HG03280 (cell line): ENCODE results near the gene GRPEL2.
A peak's percentile ranks its signal among the peaks of the same experiment; 100 is the strongest.

Experiments used
- ATAC-seq: cut with Tn5 transposase; IDR thresholded peaks from one replicate; pipeline ENCODE4 v1.9.1; 2021; ENCODE audit warnings: mild to moderate bottlenecking, moderate library complexity; ENCODE audit not compliant: unreplicated experiment

The GRPEL2 gene

GRCh38 chr5:149317281-149318048 is 27.8 kb upstream of the GRPEL2 start:
- no peak for ATAC-seq

GRCh38 chr5:149319174-149319573 is 26.1 kb upstream of the GRPEL2 start:
- no peak for ATAC-seq

- no peak for ATAC-seq
Observed at GRCh38 chr5:149320791-149321330, 24.4 kb upstream of the GRPEL2 start.

- ATAC-seq: no peak
Observed at GRCh38 chr5:149322518-149322917, 22.8 kb upstream of the GRPEL2 start.

GRCh38 chr5:149323210-149323609 is 22.1 kb upstream of the GRPEL2 start:
- no peak for ATAC-seq

GRCh38 chr5:149323621-149324205 is 21.6 kb upstream of the GRPEL2 start:
- ATAC-seq: no peak

- no peak for ATAC-seq
Observed at GRCh38 chr5:149324641-149325040, 20.7 kb upstream of the GRPEL2 start.

- ATAC-seq: no peak
Observed at GRCh38 chr5:149325166-149325735, 20.0 kb upstream of the GRPEL2 start.

GRCh38 chr5:149325894-149326293 is 19.4 kb upstream of the GRPEL2 start:
- no peak for ATAC-seq

GRCh38 chr5:149326611-149327010 is 18.7 kb upstream of the GRPEL2 start:
- no peak for ATAC-seq

GRCh38 chr5:149328177-149328576 is 17.1 kb upstream of the GRPEL2 start:
- no peak for ATAC-seq

- no peak for ATAC-seq
Observed at GRCh38 chr5:149333711-149334443, 11.4 kb upstream of the GRPEL2 start.

GRCh38 chr5:149337736-149338135 is 7.6 kb upstream of the GRPEL2 start:
- no peak for ATAC-seq

GRCh38 chr5:149338364-149338763 is 6.9 kb upstream of the GRPEL2 start:
- ATAC-seq: no peak

- no peak for ATAC-seq
Observed at GRCh38 chr5:149340920-149341319, 4.4 kb upstream of the GRPEL2 start.

GRCh38 chr5:149341876-149342275 is 3.4 kb upstream of the GRPEL2 start:
- no peak for ATAC-seq

GRCh38 chr5:149344151-149344550 is 1.1 kb upstream of the GRPEL2 start:
- no peak for ATAC-seq

GRCh38 chr5:149345892-149346222 is 558 bp downstream of the GRPEL2 start:
- peak; percentile 7 for ATAC-seq

- ATAC-seq: no peak
Observed at GRCh38 chr5:149348518-149348917, 3.2 kb downstream of the GRPEL2 start.

GRCh38 chr5:149349382-149349781 is 4.1 kb downstream of the GRPEL2 start:
- no peak for ATAC-seq

GRCh38 chr5:149352169-149352568 is 6.9 kb downstream of the GRPEL2 start:
- no peak for ATAC-seq
